GM12892 (cell line): ENCODE data around the gene SAA4.

Experiments used
- POLR2A ChIP-seq: IDR thresholded peaks from 2 replicates; pipeline ENCODE4 v1.6.1; 2011; ENCODE audit warnings: low read depth, low read length, control low read depth
- TAF1 ChIP-seq: IDR thresholded peaks from 2 replicates; pipeline ENCODE4 v1.6.1; 2011; ENCODE audit warnings: low read depth, mild to moderate bottlenecking, control low read depth, low read length, borderline replicate concordance

- TF ChIP-seq POLR2A = no peak
- TF ChIP-seq TAF1 = no peak
Observed at GRCh38 chr11:18282626-18283025, 46.0 kb upstream of the SAA4 start.
